K562 (cell line): ENCODE data around the gene AP4E1. TPM values are rescaled to one million over a fixed set of nuclear protein-coding genes. Genes with fewer than 3 reads are reported as not detected.

ENCODE experiments used
- ATAC-seq: fragments of 200-7000 bp; cut with Tn5 transposase; 3 replicates; pipeline ENCODE4 v1.9.1; 2020; ENCODE audit warnings: moderate library complexity
- BruUV-seq: library from RNA; stranded (reverse); fragments of 400-500 nt; replicated peaks from 2 replicates; lab custom pipeline; 2021; lab: Mats Ljungman, UMichigan
- CTCF ChIA-PET: fragments of 300-600 bp; formaldehyde crosslinking; extraction: SDS; loops from one replicate; lab custom pipeline; 2021; ENCODE audit warnings: low intra/inter-chr PET ratio; lab: Yijun Ruan, JAX
- POLR2A ChIA-PET: fragments of 300-600, 350-650 bp; sonication (Branson Sonifier 250); formaldehyde crosslinking; extraction: SDS; loops from one replicate; lab custom pipeline; 2021; ENCODE audit warnings: antibody characterized with exemption, inconsistent platforms; lab: Yijun Ruan, JAX
- DNase-seq, 4 experiments: peaks; one replicate each; pipeline versions ENCODE4 v3.0.0 to v3.0.0-alpha.2; 2011 to 2018; ENCODE audit warnings: low spot score in 3 of 4, mixed read lengths in 3 of 4; ENCODE audit errors: extremely low read depth in 1 of 4
- FAIRE-seq: peaks from 2 replicates; lab custom pipeline; 2011; peaks lifted over from hg19 to GRCh38; lab: Jason Lieb, UNC
- H2AFZ ChIP-seq: 2 replicates; pipeline ENCODE4 v1.6.0; 2011; ENCODE audit warnings: low read depth, low read length, control low read depth, inconsistent platforms
- H3K27ac ChIP-seq: fragments of 200-600 bp; 3 replicates; pipeline ENCODE4 v1.8.0; 2011; ENCODE audit warnings: low read depth, mild to moderate bottlenecking, control low read depth, inconsistent platforms, low read length, moderate library complexity, mixed read lengths; ENCODE audit errors: extremely low read depth
- H3K27me3 ChIP-seq, 2 experiments: fragments of 300-600 bp in 1 of 2; 2 replicates in 1 of 2; 3 replicates in 1 of 2; pipeline versions ENCODE4 v1.6.0 to v1.8.0; 2011; ENCODE audit warnings: inconsistent platforms in 2 of 2, low read length in 2 of 2, mild to moderate bottlenecking in 1 of 2, mixed read lengths in 1 of 2, moderate library complexity in 1 of 2; ENCODE audit not compliant: control insufficient read depth in 2 of 2, insufficient read depth in 2 of 2
- H3K36me3 ChIP-seq: fragments of 300-600 bp; 3 replicates; pipeline ENCODE4 v1.8.0; 2011; ENCODE audit warnings: mild to moderate bottlenecking, low read length, inconsistent platforms; ENCODE audit not compliant: control insufficient read depth, insufficient read depth
- H3K4me1 ChIP-seq, 2 experiments: fragments of 200-600 bp in 1 of 2; replicated peaks in 1 of 2; 2 replicates in 1 of 2; 3 replicates in 1 of 2; pipeline versions ENCODE4 v1.5.1 to v1.8.0; 2011; ENCODE audit warnings: inconsistent platforms in 2 of 2, low read length in 2 of 2, mild to moderate bottlenecking in 1 of 2, mixed read lengths in 1 of 2, moderate library complexity in 1 of 2; ENCODE audit not compliant: control insufficient read depth in 2 of 2, insufficient read depth in 2 of 2
- H3K4me2 ChIP-seq: 2 replicates; pipeline ENCODE4 v1.6.1; 2011; ENCODE audit warnings: low read length, control low read depth, inconsistent platforms, mixed read lengths; ENCODE audit not compliant: insufficient read depth
- H3K4me3 ChIP-seq: fragments of 200-600 bp; sonication (generic), shearing (Covaris generic); 2 replicates; pipeline ENCODE4 v1.5.1; 2016; ENCODE audit warnings: control low read depth, inconsistent platforms
- H3K79me2 ChIP-seq: fragments of 200-600 bp; 3 replicates; pipeline ENCODE4 v1.8.0; 2011; ENCODE audit warnings: low read length, inconsistent platforms; ENCODE audit not compliant: control insufficient read depth, insufficient read depth
- H3K9ac ChIP-seq, 2 experiments: 2 replicates each; pipeline versions ENCODE4 v1.6.0 to v1.6.1; 2011; ENCODE audit warnings: low read depth in 2 of 2, low read length in 2 of 2, control low read depth in 1 of 2, inconsistent platforms in 1 of 2, mild to moderate bottlenecking in 1 of 2, mixed read lengths in 1 of 2; ENCODE audit not compliant: insufficient read depth in 1 of 2
- H3K9me1 ChIP-seq: one replicate; pipeline ENCODE4 v1.6.0; 2011; ENCODE audit warnings: inconsistent platforms, mild to moderate bottlenecking, low read length, moderate library complexity; ENCODE audit not compliant: control insufficient read depth, insufficient read depth
- H3K9me3 ChIP-seq: replicated peaks from 2 replicates; pipeline ENCODE4 v1.5.1; 2011; ENCODE audit warnings: low read depth, low read length, inconsistent platforms; ENCODE audit not compliant: control insufficient read depth, insufficient read depth
- H4K20me1 ChIP-seq: replicated peaks from 2 replicates; pipeline ENCODE4 v1.6.1; 2011; ENCODE audit warnings: low read length, inconsistent platforms, mixed read lengths; ENCODE audit not compliant: control insufficient read depth, insufficient read depth
- CBFA2T3 ChIP-seq: fragments of 450-650 bp; IDR thresholded peaks from 2 replicates; pipeline ENCODE4 v1.6.1; 2017
- GTF2E2 ChIP-seq: fragments of 200-800 bp; sonication (Bioruptor generic); IDR thresholded peaks from 2 replicates; pipeline ENCODE4 v1.6.1; 2016; ENCODE audit warnings: missing genetic modification characterization, missing compliant biosample characterization
- MAFK ChIP-seq: IDR thresholded peaks from 2 replicates; pipeline ENCODE4 v1.6.1; 2011; ENCODE audit warnings: low read length, improper control_type of control experiment
- MCM2 ChIP-seq: fragments of 450-650 bp; IDR thresholded peaks from 2 replicates; pipeline ENCODE4 v1.6.1; 2017; ENCODE audit warnings: low read depth, mild to moderate bottlenecking
- NCOA2 ChIP-seq, 2 experiments: fragments of 450-650 bp; IDR thresholded peaks; 2 replicates each; pipeline ENCODE4 v1.6.1; 2018; ENCODE audit warnings: mild to moderate bottlenecking in 2 of 2, moderate library complexity in 1 of 2; ENCODE audit not compliant: partially characterized antibody in 2 of 2
- NR3C1 ChIP-seq: sonication (generic); formaldehyde crosslinking; IDR thresholded peaks from 2 replicates; pipeline ENCODE4 v1.8.1; 2022; ENCODE audit warnings: missing genetic modification reagents
- SREBF1 ChIP-seq: fragments of 150-350 bp; IDR thresholded peaks from 2 replicates; pipeline ENCODE4 v1.6.1; 2014; ENCODE audit warnings: antibody characterized with exemption, low read depth, low read length, borderline replicate concordance
- SUPT5H ChIP-seq: fragments of 450-650 bp; IDR thresholded peaks from 2 replicates; pipeline ENCODE4 v1.6.1; 2016
- ZNF124 ChIP-seq: sonication (generic); formaldehyde crosslinking; IDR thresholded peaks from 2 replicates; pipeline ENCODE4 v1.8.1; 2022; ENCODE audit warnings: missing genetic modification reagents
- ZNF324 ChIP-seq: fragments of 250-450 bp; sonication (Bioruptor Pico); IDR thresholded peaks from 2 replicates; pipeline ENCODE4 v1.4.0; 2020; ENCODE audit warnings: mild to moderate bottlenecking
- ZNF384 ChIP-seq: IDR thresholded peaks from 2 replicates; pipeline ENCODE4 v1.6.1; 2012; ENCODE audit warnings: low read depth, low read length, improper control_type of control experiment
- ZNF696 ChIP-seq: fragments of 250-450 bp; sonication (Bioruptor Pico); conservative IDR thresholded peaks from 2 replicates; pipeline ENCODE4 v1.4.0; 2020; ENCODE audit warnings: mild to moderate bottlenecking, moderate library complexity
- ZSCAN32 ChIP-seq: fragments of 450-650 bp; formaldehyde crosslinking; IDR thresholded peaks from 2 replicates; pipeline ENCODE4 v1.4.0; 2020; ENCODE audit warnings: mild to moderate bottlenecking, moderate library complexity
- WGBS: fragments of 100-300 bp; shearing (Covaris generic); methylation state at CpG from one replicate; pipeline ENCODE4 v1.1.6; 2016; ENCODE audit warnings: low coverage, mixed read lengths; ENCODE audit not compliant: insufficient coverage; ENCODE audit errors: missing lambda C conversion rate; 5-methylcytosine and 5-hydroxymethylcytosine counted together
- in situ Hi-C: fragments of 300-500 bp; cut with MboI; formaldehyde crosslinking; loops from 4 replicates; pipeline ENCODE4 v1.15.0; 2018; ENCODE audit warnings: inconsistent platforms, mixed read lengths
- intact Hi-C: fragments of 100-400 bp; cut with micrococcal nuclease; formaldehyde crosslinking; loops from 2 replicates; pipeline ENCODE4 v1.14.2; 2022
- polyA plus RNA-seq, 8 experiments: library from polyadenylated mRNA; depleted of rRNA in 4 of 8; stranded (reverse) in 5 of 8; unstranded in 3 of 8; fragments of >200 nt; fragmentation: Nextera tagmentation in 2 of 8; fragmentation: Illumina TruSeq in 1 of 8; extraction: Ambion mirVana in 2 of 8; extraction: Trizol in 1 of 8; gene quantifications; 2 replicates each; pipeline versions ENCODE4 v1.2.1 to v1.2.3, GENCODE V29; 2011 to 2014; ENCODE audit warnings: inconsistent platforms in 1 of 8, missing spikeins in 1 of 8
- total RNA-seq, 7 experiments: library from RNA; depleted of rRNA in 6 of 7; stranded (reverse); fragments of >200 nt in 6 of 7; fragmentation: Illumina TruSeq in 2 of 7; extraction: Trizol in 2 of 7; gene quantifications; 2 replicates each; pipeline versions ENCODE4 v1.2.1 to v1.2.3, GENCODE V29; 2011 to 2021; ENCODE audit warnings: low replicate concordance in 1 of 7
- TF ChIP-seq, protein P1 (sequence below): fragments of 250-450 bp; sonication (Bioruptor Pico); IDR thresholded peaks from 2 replicates; pipeline ENCODE4 v1.5.0; 2021; ENCODE audit warnings: mild to moderate bottlenecking, borderline replicate concordance
- TF ChIP-seq, protein P2 (sequence below): fragments of 250-450 bp; sonication (Bioruptor Pico); IDR thresholded peaks from 2 replicates; pipeline ENCODE4 v1.5.0; 2020; ENCODE audit warnings: mild to moderate bottlenecking

AP4E1 gene
- total and polyA plus RNA-seq, 9 of the 15 experiments (the other 6 are each of a cell fraction or from before 2014, with no cell fraction given), result 1.3 to 11.5 (median 4.4) TPM

DNA sequence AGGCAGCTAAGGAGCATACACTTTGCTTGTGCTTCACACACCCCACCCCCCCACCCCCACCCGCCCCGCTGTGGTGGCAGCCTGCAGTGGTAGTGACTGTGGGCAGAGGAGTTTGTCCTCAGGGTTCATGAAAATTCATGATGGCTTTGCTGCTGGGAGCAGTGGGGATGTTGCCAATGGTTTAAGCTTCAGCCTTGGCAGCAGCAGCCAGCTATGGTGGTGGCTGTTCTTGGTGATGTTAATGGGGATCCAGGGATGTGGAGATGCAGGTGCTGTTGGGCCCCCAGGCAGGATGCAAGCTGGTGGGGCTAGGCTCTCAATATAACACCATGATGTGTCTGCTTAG, 130.5 kb downstream of the AP4E1 start:
- in situ Hi-C loops (no loop called here), intact Hi-C loops (no loop called here)
- FAIRE-seq (no peak), DNase-seq (no peak), ATAC-seq (no peak)
- no peaks in the 10 kb centered on the region for H4K20me1 ChIP-seq
- H3K4me2 ChIP-seq, result peak overlapping the region; percentile 33; the same call in 1 of the 2 replicates
- H3K27ac ChIP-seq, result no peak overlapping the region
- H3K9me3 ChIP-seq, result no peaks in the 10 kb centered on the region
- peaks cover 5 to 13% of the 10 kb centered on the region in 2 experiments; a peak in 4 of 5 replicates for H3K4me1 ChIP-seq
- ChIA-PET POLR2A (interaction anchor here (0.9 to 1.5 kb wide), 5 partner anchors 8 to 31 kb away, joined by 3 to 6 read pairs (median 4); no protein-coding TSS in a partner anchor), CTCF (no interaction called here)
- H3K9me1 ChIP-seq, result no peaks in the 10 kb centered on the region
- H3K36me3 ChIP-seq, result no peaks in the 10 kb centered on the region; the same call in 2 of the 3 replicates
- H3K9ac ChIP-seq, result no peak overlapping the region
- TF ChIP-seq, protein P1, sequence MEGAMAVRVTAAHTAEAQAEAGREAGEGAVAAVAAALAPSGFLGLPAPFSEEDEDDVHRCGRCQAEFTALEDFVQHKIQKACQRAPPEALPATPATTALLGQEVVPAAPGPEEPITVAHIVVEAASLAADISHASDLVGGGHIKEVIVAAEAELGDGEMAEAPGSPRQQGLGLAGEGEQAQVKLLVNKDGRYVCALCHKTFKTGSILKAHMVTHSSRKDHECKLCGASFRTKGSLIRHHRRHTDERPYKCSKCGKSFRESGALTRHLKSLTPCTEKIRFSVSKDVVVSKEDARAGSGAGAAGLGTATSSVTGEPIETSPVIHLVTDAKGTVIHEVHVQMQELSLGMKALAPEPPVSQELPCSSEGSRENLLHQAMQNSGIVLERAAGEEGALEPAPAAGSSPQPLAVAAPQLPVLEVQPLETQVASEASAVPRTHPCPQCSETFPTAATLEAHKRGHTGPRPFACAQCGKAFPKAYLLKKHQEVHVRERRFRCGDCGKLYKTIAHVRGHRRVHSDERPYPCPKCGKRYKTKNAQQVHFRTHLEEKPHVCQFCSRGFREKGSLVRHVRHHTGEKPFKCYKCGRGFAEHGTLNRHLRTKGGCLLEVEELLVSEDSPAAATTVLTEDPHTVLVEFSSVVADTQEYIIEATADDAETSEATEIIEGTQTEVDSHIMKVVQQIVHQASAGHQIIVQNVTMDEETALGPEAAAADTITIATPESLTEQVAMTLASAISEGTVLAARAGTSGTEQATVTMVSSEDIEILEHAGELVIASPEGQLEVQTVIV, result no peak
- TF ChIP-seq SUPT5H (no peak), NCOA2 (IDR thresholded peaks at IDR 0.05; ENCODE audit: partially characterized antibody in 2 of 2) (no peak), MCM2 (no peak), GTF2E2 (tag) (no peak), SREBF1 (no peak), ZNF384 (no peak), CBFA2T3 (no peak), ZNF324 (no peak), ZNF124 (CRISPR knock-in tag) (no peak), ZNF696 (no peak), MAFK (no peak), NR3C1 (CRISPR knock-in tag) (no peak), ZSCAN32 (no peak)
- TF ChIP-seq, protein P2, sequence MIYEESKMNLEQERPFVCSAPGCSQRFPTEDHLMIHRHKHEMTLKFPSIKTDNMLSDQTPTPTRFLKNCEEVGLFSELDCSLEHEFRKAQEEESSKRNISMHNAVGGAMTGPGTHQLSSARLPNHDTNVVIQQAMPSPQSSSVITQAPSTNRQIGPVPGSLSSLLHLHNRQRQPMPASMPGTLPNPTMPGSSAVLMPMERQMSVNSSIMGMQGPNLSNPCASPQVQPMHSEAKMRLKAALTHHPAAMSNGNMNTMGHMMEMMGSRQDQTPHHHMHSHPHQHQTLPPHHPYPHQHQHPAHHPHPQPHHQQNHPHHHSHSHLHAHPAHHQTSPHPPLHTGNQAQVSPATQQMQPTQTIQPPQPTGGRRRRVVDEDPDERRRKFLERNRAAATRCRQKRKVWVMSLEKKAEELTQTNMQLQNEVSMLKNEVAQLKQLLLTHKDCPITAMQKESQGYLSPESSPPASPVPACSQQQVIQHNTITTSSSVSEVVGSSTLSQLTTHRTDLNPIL, result no peak
- no peak overlapping the region for H2AFZ ChIP-seq
- BruUV-seq, result no TSS peak
- no CpG with 5 or more reads among the region's 2 CpGs for WGBS
- H3K27me3 ChIP-seq, result no peaks in the 10 kb centered on the region
- H3K79me2 ChIP-seq, result peaks cover 19% of the 10 kb centered on the region
- no peak overlapping the region for H3K4me3 ChIP-seq
